ENCODE results near the gene SH2B3. TPM values are rescaled to one million over a fixed set of nuclear protein-coding genes. Genes with fewer than 3 reads are reported as not detected.

SH2B3 gene
- polyA plus RNA-seq, 3 donors, result 18.2 to 20.3 (median 19.1) TPM

DNA sequence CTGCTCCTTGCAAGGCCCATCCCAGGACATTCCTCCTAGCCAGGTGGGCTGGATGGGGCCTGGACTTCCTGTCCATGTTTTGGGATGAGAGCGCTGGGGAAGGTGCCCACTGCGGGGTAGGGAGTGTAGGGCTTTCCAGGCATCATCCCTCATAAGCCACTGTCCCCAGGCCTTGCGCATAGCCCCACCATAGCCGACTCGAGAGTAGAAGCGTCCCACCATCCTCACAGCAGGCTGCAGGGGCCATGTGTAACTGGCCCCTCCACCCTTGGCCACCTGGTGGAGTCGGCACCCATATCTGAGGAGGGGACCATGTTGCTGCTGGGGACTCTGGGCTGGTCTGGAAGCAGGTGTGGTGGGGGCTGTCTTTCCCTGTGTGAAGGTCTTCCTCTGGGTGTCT is 30.5 kb downstream of the SH2B3 start:
- DNase-seq (ENCODE audit: extremely low read depth in 1 of 11, low read depth in 9 of 11, low spot score in 4 of 11), result no peak

- DNase-seq (ENCODE audit: extremely low read depth in 1 of 11, low read depth in 9 of 11, low spot score in 4 of 11), result no peak
These were observed 31.1 kb downstream of the SH2B3 start for GRCh38 chr12:111436811-111437210.

- DNase-seq (ENCODE audit: extremely low read depth in 1 of 11, low read depth in 9 of 11, low spot score in 4 of 11), result no peak
These were observed 32.2 kb downstream of the SH2B3 start for GRCh38 chr12:111437816-111438454.

DNA sequence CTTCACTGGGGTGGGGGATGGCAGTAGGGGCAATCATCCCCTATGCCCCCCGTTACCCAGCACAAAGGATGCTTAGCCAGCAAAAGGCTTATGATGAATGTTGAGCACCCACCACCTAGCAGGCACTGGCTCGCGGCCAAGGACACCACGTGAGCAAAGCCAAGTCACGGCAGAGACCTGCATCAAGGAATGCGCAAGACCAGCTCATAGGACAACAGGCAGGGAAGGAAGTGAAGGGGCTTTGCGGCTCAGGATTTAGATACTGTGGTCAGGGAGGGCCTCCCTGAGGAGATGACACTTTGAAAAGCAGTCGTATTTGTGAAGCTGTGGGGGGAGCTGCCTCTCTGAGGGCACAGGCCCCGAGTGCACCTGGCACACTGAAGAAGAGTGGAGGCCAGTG is 32.8 kb downstream of the SH2B3 start:
- no peak for DNase-seq (ENCODE audit: extremely low read depth in 1 of 11, low read depth in 9 of 11, low spot score in 4 of 11)

- no peak for DNase-seq (ENCODE audit: extremely low read depth in 1 of 11, low read depth in 9 of 11, low spot score in 4 of 11)
These were observed 34.0 kb downstream of the SH2B3 start for GRCh38 chr12:111439657-111440151.

DNA sequence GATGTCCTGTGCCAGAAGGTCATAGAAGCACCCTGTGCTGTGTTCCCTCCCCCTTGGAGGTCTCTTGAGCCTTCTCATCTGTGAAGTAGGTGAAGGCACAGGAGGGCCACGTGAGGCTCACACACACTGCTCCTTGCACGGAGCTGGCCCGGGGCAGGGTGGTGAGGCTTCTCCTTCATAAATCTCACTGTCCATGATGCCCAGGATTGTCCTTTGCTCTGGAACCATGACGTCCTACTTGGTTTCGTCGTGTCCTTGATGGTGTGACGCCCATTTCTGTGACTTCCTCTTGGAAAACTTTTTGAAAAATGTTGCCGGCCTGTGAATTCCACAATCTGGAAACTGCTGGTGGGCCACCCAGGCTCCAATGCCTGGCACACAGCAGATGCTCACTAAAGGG is 34.4 kb downstream of the SH2B3 start:
- no peak for DNase-seq (ENCODE audit: extremely low read depth in 1 of 11, low read depth in 9 of 11, low spot score in 4 of 11)

DNA sequence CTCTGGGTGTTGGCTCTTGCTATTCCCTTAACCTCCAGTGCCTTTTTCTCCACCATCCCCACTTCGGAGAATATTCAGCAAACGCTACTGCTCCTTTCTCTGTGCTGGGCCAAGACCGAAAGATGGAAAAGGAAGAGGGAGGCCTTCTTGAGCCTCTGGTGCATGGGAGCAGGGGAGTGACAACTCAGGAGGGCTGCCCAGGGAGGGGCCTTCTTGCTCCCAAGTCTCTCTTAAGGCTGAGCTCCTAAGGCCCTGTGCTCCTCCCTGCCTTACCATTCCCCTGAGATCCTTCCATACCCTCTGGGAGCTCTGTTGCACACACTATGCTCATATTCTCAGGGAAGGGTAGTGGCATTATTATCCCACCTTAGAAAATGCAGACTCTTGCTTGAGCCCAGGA is 34.9 kb downstream of the SH2B3 start:
- no peak for DNase-seq (ENCODE audit: extremely low read depth in 1 of 11, low read depth in 9 of 11, low spot score in 4 of 11)

GRCh38 chr12:111441107-111441928 is 35.6 kb downstream of the SH2B3 start:
- DNase-seq (ENCODE audit: extremely low read depth in 1 of 11, low read depth in 9 of 11, low spot score in 4 of 11), result no peak

DNA sequence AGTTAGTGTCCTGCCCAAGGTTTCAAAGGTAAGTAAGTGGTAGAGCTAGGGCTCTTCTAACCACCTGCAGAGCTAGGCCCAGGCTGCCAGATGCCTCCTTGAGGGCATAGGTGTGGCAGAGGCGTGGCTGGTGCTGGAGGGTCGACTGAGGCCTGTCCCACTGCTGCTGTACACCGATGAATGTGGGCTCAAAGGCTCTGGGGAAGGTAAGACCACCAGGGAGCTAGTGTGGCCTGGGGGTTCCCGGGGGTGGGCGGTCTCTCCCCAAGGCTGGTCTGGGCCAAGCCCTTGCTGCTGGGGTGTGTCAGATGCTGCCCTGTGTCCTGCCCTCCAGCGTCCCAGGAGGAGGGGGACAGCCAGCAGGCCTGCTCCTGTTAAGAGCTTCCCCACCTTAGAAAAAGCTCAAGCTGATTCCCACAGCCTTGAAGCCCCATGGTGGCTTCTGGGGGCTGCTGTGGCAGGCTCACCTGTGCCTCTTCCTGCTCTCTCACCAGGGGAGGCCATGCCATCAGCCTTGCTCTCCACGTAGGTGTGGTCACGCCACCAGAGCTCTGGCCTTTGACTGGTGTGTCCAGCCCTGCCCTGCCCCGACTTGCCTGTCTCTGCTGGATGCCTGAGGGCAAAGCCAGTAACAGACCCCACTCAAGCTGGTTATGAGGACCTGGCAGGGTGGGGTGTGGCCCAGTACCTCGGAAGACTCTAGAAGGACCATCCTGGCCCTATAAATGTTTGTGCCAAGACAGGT is 36.8 kb downstream of the SH2B3 start:
- DNase-seq (ENCODE audit: extremely low read depth in 1 of 11, low read depth in 9 of 11, low spot score in 4 of 11), result no peak

DNA sequence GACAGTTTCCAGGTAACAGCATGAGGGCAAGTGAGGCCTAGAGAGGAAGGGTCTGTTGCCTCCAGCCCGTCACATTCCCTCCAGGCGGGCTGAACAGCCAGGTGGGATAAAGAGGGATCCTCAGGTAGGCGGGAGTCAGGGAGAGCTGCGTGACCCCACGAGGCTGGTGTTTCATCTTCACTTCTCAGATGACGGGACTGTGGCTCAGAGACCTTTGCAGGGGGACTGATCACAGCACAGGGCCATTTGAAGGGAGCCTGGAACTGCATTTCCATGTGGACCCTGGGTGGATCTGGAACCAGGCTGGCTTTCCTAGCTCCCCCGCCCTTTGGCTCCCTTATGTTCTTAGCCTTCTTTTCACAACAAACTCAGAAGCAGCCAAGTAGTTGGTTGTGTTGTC is 37.4 kb downstream of the SH2B3 start:
- no peak for DNase-seq (ENCODE audit: extremely low read depth in 1 of 11, low read depth in 9 of 11, low spot score in 4 of 11)

DNA sequence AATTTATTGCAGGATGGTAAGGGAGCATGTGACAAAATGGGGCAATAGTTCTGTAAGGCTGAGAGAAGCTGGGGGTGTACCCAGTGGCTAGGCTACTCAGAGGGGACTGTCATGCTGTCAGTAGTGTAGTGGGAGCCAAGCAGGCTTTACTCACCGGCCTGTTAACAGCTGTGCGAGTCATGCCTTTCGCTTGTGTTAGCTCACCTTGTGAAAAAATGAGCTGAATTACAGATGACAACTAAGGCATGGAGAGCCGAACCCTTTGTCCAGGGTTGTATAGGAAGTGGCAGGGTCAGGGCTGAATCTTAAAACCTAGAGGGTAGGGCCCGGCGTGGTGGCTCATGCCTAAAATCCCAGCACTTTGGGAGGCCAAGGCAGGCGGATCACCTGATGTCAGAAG is 37.9 kb downstream of the SH2B3 start:
- no peak for DNase-seq (ENCODE audit: extremely low read depth in 1 of 11, low read depth in 9 of 11, low spot score in 4 of 11)

DNA sequence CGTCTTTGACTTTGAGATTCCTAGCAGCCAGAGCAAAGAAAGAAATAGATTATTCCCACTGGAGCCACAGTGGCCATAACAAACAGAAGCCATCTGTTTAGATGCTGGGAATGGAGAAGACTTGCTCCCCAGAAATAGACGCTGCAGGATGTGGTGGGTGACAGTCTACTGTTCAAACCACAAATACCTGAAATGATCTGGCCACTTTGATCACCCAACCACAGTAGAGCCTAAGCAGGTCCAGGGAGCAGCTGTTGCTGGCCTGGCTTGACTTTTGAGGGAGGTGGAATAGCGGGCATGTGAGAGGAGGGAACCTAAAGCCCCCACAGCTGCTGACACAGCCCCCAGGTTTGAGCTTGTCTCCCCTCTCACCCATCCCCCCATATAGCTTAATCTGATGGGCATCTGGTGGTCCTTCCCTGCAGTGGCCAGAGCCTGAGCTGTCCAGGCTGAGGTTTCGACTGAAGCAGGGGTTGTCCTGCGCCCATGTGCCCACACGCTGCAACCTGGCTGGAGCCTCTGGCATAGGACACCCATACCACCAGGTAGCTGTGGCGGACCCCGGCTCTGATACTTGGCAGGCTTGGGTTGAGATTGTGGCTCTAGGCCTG is 38.7 kb downstream of the SH2B3 start:
- no peak for DNase-seq (ENCODE audit: extremely low read depth in 1 of 11, low read depth in 9 of 11, low spot score in 4 of 11)

DNA sequence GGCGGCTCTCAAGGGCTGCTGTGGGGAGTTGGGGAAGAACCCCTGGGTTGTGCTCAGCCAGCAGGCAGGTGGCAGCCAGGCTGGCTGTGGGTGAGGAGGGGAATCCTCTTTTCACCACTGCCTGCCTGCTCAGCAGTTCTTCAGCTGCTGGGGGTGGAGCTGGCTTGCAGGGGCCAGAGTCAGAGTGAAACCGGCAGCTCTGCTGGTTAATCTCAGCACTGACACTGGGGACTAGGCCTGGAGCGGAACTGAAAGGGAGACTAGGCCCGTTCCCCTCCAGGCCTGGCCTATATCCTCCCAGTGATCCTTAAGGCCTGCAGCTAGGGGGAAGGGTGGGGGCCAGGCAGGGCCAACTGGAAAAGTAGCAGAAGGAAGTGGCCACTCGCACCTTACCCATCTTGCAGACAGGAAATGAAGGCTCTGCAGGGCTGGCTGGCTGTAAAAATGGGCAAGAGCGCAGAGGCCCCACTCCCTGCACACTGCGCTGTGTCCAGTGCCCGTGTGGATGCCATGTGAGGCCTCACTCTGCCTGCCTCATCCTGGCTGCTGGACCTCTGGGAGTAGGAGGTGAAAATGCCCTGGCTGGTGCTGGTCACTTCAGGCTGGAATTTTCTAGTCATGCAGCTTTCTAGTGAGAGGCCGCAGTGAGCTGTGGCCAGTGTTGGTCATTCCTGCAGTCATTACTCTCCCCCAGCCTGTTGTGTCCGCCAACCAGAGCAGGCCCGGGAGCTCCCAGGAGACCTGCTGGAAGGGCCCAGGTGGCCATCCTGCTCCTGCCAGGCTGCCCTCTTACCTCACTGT is 39.4 kb downstream of the SH2B3 start:
- DNase-seq (ENCODE audit: extremely low read depth in 1 of 11, low read depth in 9 of 11, low spot score in 4 of 11), result no peak

DNA sequence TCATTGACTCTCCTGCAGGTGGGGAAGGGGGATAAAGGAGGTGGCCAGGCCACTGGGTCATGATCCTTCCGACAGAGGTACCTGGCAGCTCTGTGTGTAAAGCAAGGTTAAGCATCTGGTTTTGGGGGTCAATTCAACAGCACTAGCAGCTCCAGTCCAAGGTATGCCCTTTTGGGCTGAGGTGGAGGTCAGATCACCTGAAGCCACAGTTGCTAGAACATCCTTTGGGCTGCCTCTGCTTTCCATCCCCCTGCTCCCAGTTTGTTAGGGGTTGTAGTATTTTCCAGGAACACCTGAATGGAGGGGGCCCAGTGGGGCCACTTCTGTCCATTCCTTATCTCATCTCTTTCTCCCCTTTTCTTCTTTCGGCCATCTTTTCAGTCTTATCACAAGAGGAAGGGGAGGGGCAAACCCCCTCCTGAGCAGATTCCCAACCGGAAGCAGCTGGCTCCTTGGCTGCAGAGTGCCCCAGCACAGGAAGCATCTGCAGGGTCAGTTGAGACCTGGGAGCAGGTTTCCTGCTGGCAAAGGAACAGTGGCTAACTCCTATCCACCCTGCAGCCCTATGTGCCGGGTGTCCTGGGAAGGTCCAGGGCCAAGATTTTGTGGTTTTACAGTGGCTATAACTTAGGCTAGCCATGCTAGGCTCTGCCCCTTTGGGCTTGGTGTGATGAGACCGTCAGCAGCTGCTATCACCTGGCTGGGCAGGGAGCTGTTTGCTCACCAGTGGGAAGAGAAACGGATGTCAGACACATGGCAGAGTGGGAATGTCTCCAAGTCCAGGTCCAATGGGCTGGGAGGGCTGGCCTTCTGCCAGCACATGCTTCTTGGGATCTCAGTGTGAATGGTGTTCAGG is 40.2 kb downstream of the SH2B3 start:
- DNase-seq (ENCODE audit: extremely low read depth in 1 of 11, low read depth in 9 of 11, low spot score in 4 of 11), result no peak

GRCh38 chr12:111446631-111447570 is 41.2 kb downstream of the SH2B3 start:
- DNase-seq (ENCODE audit: extremely low read depth in 1 of 11, low read depth in 9 of 11, low spot score in 4 of 11), result no peak

GRCh38 chr12:111447571-111448265 is 42.0 kb downstream of the SH2B3 start:
- DNase-seq (ENCODE audit: extremely low read depth in 1 of 11, low read depth in 9 of 11, low spot score in 4 of 11), result no peak

Measured in renal cortex interstitium (tissue), 11 donors.